Neuronal stem cell (in vitro differentiated cells): Measurements from ENCODE around the gene PPARG.

ENCODE experiments used
- DNase-seq: peaks from one replicate; pipeline ENCODE4 v3.0.0-alpha.2; 2013; ENCODE audit warnings: low spot score
- H2AFZ ChIP-seq: one replicate; pipeline ENCODE4 v1.6.1; 2013; ENCODE audit warnings: mild to moderate bottlenecking, low read length, inconsistent platforms
- H2AK5ac ChIP-seq: 2 replicates; pipeline ENCODE4 v1.6.1; 2013; ENCODE audit warnings: low read depth, mild to moderate bottlenecking, inconsistent platforms, low read length, moderate library complexity, mixed read lengths
- H2BK120ac ChIP-seq: 2 replicates; pipeline ENCODE4 v1.6.1; 2013; ENCODE audit warnings: low read depth, mild to moderate bottlenecking, inconsistent platforms, low read length, moderate library complexity, mixed read lengths
- H2BK12ac ChIP-seq: one replicate; pipeline ENCODE4 v1.6.1; 2013; ENCODE audit warnings: low read length, inconsistent platforms
- H2BK15ac ChIP-seq: 2 replicates; pipeline ENCODE4 v1.6.1; 2013; ENCODE audit warnings: mild to moderate bottlenecking, low read length, inconsistent platforms, mixed read lengths
- H2BK5ac ChIP-seq: one replicate; pipeline ENCODE4 v1.6.1; 2013; ENCODE audit warnings: inconsistent platforms, mild to moderate bottlenecking, low read length, moderate library complexity
- H3K14ac ChIP-seq: one replicate; pipeline ENCODE4 v1.6.1; 2013; ENCODE audit warnings: low read length, inconsistent platforms
- H3K18ac ChIP-seq: 2 replicates; pipeline ENCODE4 v1.6.1; 2013; ENCODE audit warnings: low read length, inconsistent platforms
- H3K23ac ChIP-seq: 2 replicates; pipeline ENCODE4 v1.6.1; 2013; ENCODE audit warnings: low read depth, mild to moderate bottlenecking, mixed read lengths, low read length, inconsistent platforms; ENCODE audit not compliant: poor library complexity
- H3K27ac ChIP-seq: replicated peaks from 3 replicates; pipeline ENCODE4 v1.5.1; 2013; ENCODE audit warnings: low read length, inconsistent platforms
- H3K27me3 ChIP-seq, 3 experiments: 2 replicates each; pipeline ENCODE4 v1.6.1; 2013; ENCODE audit warnings: low read length in 3 of 3, mild to moderate bottlenecking in 2 of 3, inconsistent platforms in 1 of 3, low read depth in 1 of 3, mixed read lengths in 1 of 3, moderate library complexity in 1 of 3; ENCODE audit not compliant: control insufficient read depth in 3 of 3, insufficient read depth in 3 of 3
- H3K36me3 ChIP-seq, 2 donors: replicated peaks in 1 of 2; 2 replicates each; pipeline ENCODE4 v1.6.1; 2013; ENCODE audit warnings: low read length in 2 of 2; ENCODE audit not compliant: control insufficient read depth in 2 of 2, insufficient read depth in 2 of 2
- H3K4ac ChIP-seq: 2 replicates; pipeline ENCODE4 v1.6.1; 2013; ENCODE audit warnings: inconsistent platforms, mild to moderate bottlenecking, low read length, moderate library complexity
- H3K4me1 ChIP-seq, 2 donors: 1 replicate in 1 of 2; 2 replicates in 1 of 2; pipeline ENCODE4 v1.6.1; 2013; ENCODE audit warnings: low read length in 2 of 2, low read depth in 1 of 2; ENCODE audit not compliant: control insufficient read depth in 2 of 2, insufficient read depth in 1 of 2
- H3K4me2 ChIP-seq: one replicate; pipeline ENCODE4 v1.6.1; 2013; ENCODE audit warnings: mild to moderate bottlenecking, low read length, inconsistent platforms; ENCODE audit not compliant: insufficient read depth, poor library complexity, severe bottlenecking
- H3K4me3 ChIP-seq, 2 donors: 2 replicates each; pipeline ENCODE4 v1.5.1; 2013; ENCODE audit warnings: low read length in 2 of 2, mild to moderate bottlenecking in 2 of 2, inconsistent platforms in 1 of 2, moderate library complexity in 1 of 2
- H3K79me1 ChIP-seq: one replicate; pipeline ENCODE4 v1.6.1; 2013; ENCODE audit warnings: low read depth, mild to moderate bottlenecking, inconsistent platforms, low read length, moderate library complexity
- H3K9ac ChIP-seq: one replicate; pipeline ENCODE4 v1.6.1; 2013; ENCODE audit warnings: mild to moderate bottlenecking, low read depth, low read length, inconsistent platforms; ENCODE audit not compliant: poor library complexity
- H3K9me3 ChIP-seq, 2 donors: replicated peaks in 1 of 2; 2 replicates each; pipeline versions ENCODE3 to v1.6.1; 2013; ENCODE audit warnings: low read length in 2 of 2, mild to moderate bottlenecking in 2 of 2, inconsistent platforms in 1 of 2, low read depth in 1 of 2, mixed read lengths in 1 of 2, moderate library complexity in 1 of 2; ENCODE audit not compliant: control insufficient read depth in 2 of 2, insufficient read depth in 1 of 2
- H4K8ac ChIP-seq: one replicate; pipeline ENCODE4 v1.6.1; 2013; ENCODE audit warnings: low read depth, mild to moderate bottlenecking, inconsistent platforms, low read length, moderate library complexity
- H4K91ac ChIP-seq: one replicate; pipeline ENCODE4 v1.6.1; 2013; ENCODE audit warnings: low read length, low read depth, mild to moderate bottlenecking, inconsistent platforms; ENCODE audit not compliant: poor library complexity
- WGBS, 2 donors: extraction: QIAGEN DNeasy Blood & Tissue Kit; methylation state at CpG; one replicate each; pipeline ENCODE4 v1.1.7; 2013; ENCODE audit warnings: missing lambda C conversion rate in 2 of 2, mixed read lengths in 1 of 2; ENCODE audit not compliant: insufficient read length in 2 of 2, insufficient replicate concordance in 1 of 2; ENCODE audit errors: extremely low coverage in 2 of 2; 5-methylcytosine and 5-hydroxymethylcytosine counted together

PPARG gene

GRCh38 chr3:12328132-12328836 is 39.4 kb downstream of the PPARG start:
- Histone ChIP-seq H3K4me1 (peaks cover 0 to 5% of the 10 kb centered on the region in 2 donors), H3K18ac (no peak overlapping the region), H2AFZ (no peak overlapping the region), H2BK5ac (no peak overlapping the region), H3K27me3 (no peaks in the 10 kb centered on the region), H2BK120ac (no peak overlapping the region), H3K4me2 (no peak overlapping the region), H2BK15ac (no peak overlapping the region), H3K79me1 (no peaks in the 10 kb centered on the region), H3K4me3 (no peak overlapping the region), H3K36me3 (no peaks in the 10 kb centered on the region), H2AK5ac (no peak overlapping the region), H3K4ac (no peak overlapping the region), H4K91ac (no peak overlapping the region), H3K9ac (no peak overlapping the region), H2BK12ac (no peak overlapping the region), H4K8ac (no peak overlapping the region), H3K27ac (no peak overlapping the region), H3K14ac (no peak overlapping the region), H3K23ac (no peak overlapping the region), H3K9me3 (no peaks in the 10 kb centered on the region)
- no peak for DNase-seq
- no CpG with 5 or more reads among the region's 8 CpGs for WGBS, 2 donors

GRCh38 chr3:12328837-12329462 is 40.1 kb downstream of the PPARG start:
- Histone ChIP-seq H3K4me2 (no peak overlapping the region), H4K8ac (no peak overlapping the region), H3K4me3 (no peak overlapping the region), H3K18ac (no peak overlapping the region), H3K9me3 (no peaks in the 10 kb centered on the region), H2BK15ac (no peak overlapping the region), H3K27me3 (no peaks in the 10 kb centered on the region), H3K4ac (no peak overlapping the region), H2AFZ (no peak overlapping the region), H3K9ac (no peak overlapping the region), H2BK12ac (no peak overlapping the region), H2BK120ac (no peak overlapping the region), H2BK5ac (no peak overlapping the region), H2AK5ac (no peak overlapping the region), H3K14ac (no peak overlapping the region), H3K27ac (no peak overlapping the region), H3K23ac (no peak overlapping the region), H4K91ac (no peak overlapping the region), H3K4me1 (peaks cover 0 to 5% of the 10 kb centered on the region in 2 donors), H3K79me1 (no peaks in the 10 kb centered on the region), H3K36me3 (no peaks in the 10 kb centered on the region)
- WGBS, 2 donors = no CpG with 5 or more reads among the region's 3 CpGs
- DNase-seq = no peak

- Histone ChIP-seq H3K9ac (no peak overlapping the region), H3K36me3 (no peaks in the 10 kb centered on the region), H4K8ac (no peak overlapping the region), H3K23ac (no peak overlapping the region), H3K18ac (no peak overlapping the region), H3K4ac (no peak overlapping the region), H2AFZ (no peak overlapping the region), H2BK120ac (no peak overlapping the region), H4K91ac (no peak overlapping the region), H3K4me1 (no peaks in the 10 kb centered on the region), H2BK15ac (no peak overlapping the region), H3K14ac (no peak overlapping the region), H2BK5ac (no peak overlapping the region), H2AK5ac (no peak overlapping the region), H3K27me3 (peaks cover 0 to 4% (median 0%) of the 10 kb centered on the region in 3 experiments), H2BK12ac (no peak overlapping the region), H3K27ac (no peak overlapping the region), H3K4me3 (no peak overlapping the region), H3K79me1 (no peaks in the 10 kb centered on the region), H3K4me2 (no peak overlapping the region), H3K9me3 (no peaks in the 10 kb centered on the region)
- WGBS, 2 donors = no CpG with 5 or more reads among the region's 3 CpGs
- no peak for DNase-seq
Measured at GRCh38 chr3:12334786-12335185, 45.9 kb downstream of the PPARG start.

DNA sequence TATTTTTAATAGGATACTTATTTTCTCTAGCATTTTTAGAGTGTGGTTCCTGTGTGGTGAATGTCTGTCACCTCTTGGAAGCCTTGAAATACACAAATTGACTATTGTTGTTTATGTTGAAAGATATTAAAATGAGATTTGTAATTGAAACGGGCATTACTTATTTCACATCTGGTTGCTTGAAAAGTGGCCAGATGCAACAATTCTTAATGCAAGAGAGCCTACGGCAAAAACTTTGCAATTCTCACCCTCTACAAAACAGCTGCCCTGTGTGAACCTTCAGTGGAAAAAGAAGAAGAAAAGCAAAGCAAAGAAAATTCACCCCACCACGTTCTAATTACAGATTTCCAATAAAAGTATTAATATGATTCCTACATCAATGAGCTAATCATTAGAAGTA is 46.6 kb downstream of the PPARG start:
- H4K91ac ChIP-seq = no peak overlapping the region
- H3K23ac ChIP-seq = no peak overlapping the region
- no peak overlapping the region for H4K8ac ChIP-seq
- H2AFZ ChIP-seq = no peak overlapping the region
- no CpG with 5 or more reads among the region's 3 CpGs for WGBS, 2 donors
- DNase-seq = no peak
- H3K4me3 ChIP-seq = no peak overlapping the region
- no peak overlapping the region for H2BK15ac ChIP-seq
- no peak overlapping the region for H2BK5ac ChIP-seq
- H3K9ac ChIP-seq = no peak overlapping the region
- no peak overlapping the region for H2AK5ac ChIP-seq
- no peak overlapping the region for H3K27ac ChIP-seq
- no peak overlapping the region for H2BK120ac ChIP-seq
- H3K36me3 ChIP-seq = no peaks in the 10 kb centered on the region
- no peak overlapping the region for H3K18ac ChIP-seq
- H3K4me2 ChIP-seq = no peak overlapping the region
- no peak overlapping the region for H3K14ac ChIP-seq
- H3K4me1 ChIP-seq = no peaks in the 10 kb centered on the region
- no peaks in the 10 kb centered on the region for H3K9me3 ChIP-seq
- H3K79me1 ChIP-seq = no peaks in the 10 kb centered on the region
- no peak overlapping the region for H2BK12ac ChIP-seq
- H3K4ac ChIP-seq = no peak overlapping the region
- H3K27me3 ChIP-seq = peaks cover 0 to 4% (median 0%) of the 10 kb centered on the region in 3 experiments
